Mesenchymal stem cell (in vitro differentiated cells and primary cell): ENCODE measurements around the gene APC.

Experiments used
- DNase-seq: peaks from one replicate; pipeline ENCODE4 v3.0.0-alpha.2; 2013
- H2AFZ ChIP-seq: one replicate; pipeline ENCODE4 v1.6.1; 2013; ENCODE audit warnings: low read depth, mild to moderate bottlenecking, control low read depth, inconsistent platforms, low read length, moderate library complexity
- H2AK5ac ChIP-seq: 2 replicates; pipeline ENCODE4 v1.6.1; 2013; ENCODE audit warnings: low read length, moderate library complexity, mild to moderate bottlenecking, inconsistent platforms; ENCODE audit not compliant: severe bottlenecking
- H2BK120ac ChIP-seq: one replicate; pipeline ENCODE4 v1.6.1; 2013; ENCODE audit warnings: low read depth, mild to moderate bottlenecking, inconsistent platforms, low read length, moderate library complexity
- H2BK12ac ChIP-seq, 2 experiments: one replicate each; pipeline ENCODE4 v1.6.1; 2013; ENCODE audit warnings: inconsistent platforms in 2 of 2, low read length in 2 of 2, mild to moderate bottlenecking in 2 of 2, moderate library complexity in 2 of 2, control low read depth in 1 of 2
- H2BK15ac ChIP-seq: one replicate; pipeline ENCODE4 v1.6.1; 2013; ENCODE audit warnings: mild to moderate bottlenecking, low read depth, inconsistent platforms; ENCODE audit not compliant: poor library complexity, severe bottlenecking
- H2BK5ac ChIP-seq: 2 replicates; pipeline ENCODE4 v1.6.1; 2013; ENCODE audit warnings: low read depth, mild to moderate bottlenecking, low read length, control low read depth, inconsistent platforms; ENCODE audit not compliant: poor library complexity, severe bottlenecking
- H3K14ac ChIP-seq, 2 experiments: one replicate each; pipeline ENCODE4 v1.6.1; 2013; ENCODE audit warnings: inconsistent platforms in 2 of 2, low read length in 2 of 2, control low read depth in 1 of 2, mild to moderate bottlenecking in 1 of 2, moderate library complexity in 1 of 2
- H3K18ac ChIP-seq, 2 experiments: one replicate each; pipeline ENCODE4 v1.6.1; 2013; ENCODE audit warnings: inconsistent platforms in 2 of 2, low read length in 2 of 2, control low read depth in 1 of 2, low read depth in 1 of 2, mild to moderate bottlenecking in 1 of 2
- H3K23ac ChIP-seq, 2 experiments: one replicate each; pipeline ENCODE4 v1.6.1; 2013; ENCODE audit warnings: inconsistent platforms in 2 of 2, low read length in 2 of 2, mild to moderate bottlenecking in 2 of 2, moderate library complexity in 2 of 2, control low read depth in 1 of 2
- H3K27ac ChIP-seq: 2 replicates; pipeline ENCODE4 v1.5.1; 2013; ENCODE audit warnings: mild to moderate bottlenecking, moderate library complexity, low read length, control low read depth, inconsistent platforms; ENCODE audit not compliant: poor library complexity, severe bottlenecking
- H3K27me3 ChIP-seq, 2 experiments: 2 replicates each; pipeline versions ENCODE4 v1.6.1 to v1.7.0; 2013; ENCODE audit warnings: low read length in 2 of 2, mild to moderate bottlenecking in 2 of 2, moderate library complexity in 2 of 2, control low read depth in 1 of 2, inconsistent platforms in 1 of 2; ENCODE audit not compliant: control insufficient read depth in 1 of 2, insufficient read depth in 1 of 2
- H3K36me3 ChIP-seq, 2 experiments: 2 replicates each; pipeline versions ENCODE4 v1.6.1 to v1.7.0; 2013; ENCODE audit warnings: low read length in 2 of 2, control low read depth in 1 of 2, inconsistent platforms in 1 of 2, low read depth in 1 of 2, mild to moderate bottlenecking in 1 of 2; ENCODE audit not compliant: insufficient read depth in 2 of 2, control insufficient read depth in 1 of 2
- H3K4ac ChIP-seq, 2 experiments: one replicate each; pipeline ENCODE4 v1.6.1; 2013; ENCODE audit warnings: inconsistent platforms in 2 of 2, low read length in 2 of 2, mild to moderate bottlenecking in 2 of 2, moderate library complexity in 2 of 2, control low read depth in 1 of 2, low read depth in 1 of 2
- H3K4me1 ChIP-seq: 2 replicates; pipeline ENCODE4 v1.6.1; 2013; ENCODE audit warnings: low read depth, low read length, control low read depth; ENCODE audit not compliant: control insufficient read depth, insufficient read depth
- H3K4me2 ChIP-seq: 2 replicates; pipeline ENCODE4 v1.6.1; 2013; ENCODE audit warnings: low read length, mild to moderate bottlenecking, inconsistent platforms; ENCODE audit not compliant: poor library complexity, severe bottlenecking
- H3K4me3 ChIP-seq, 2 experiments: 2 replicates each; pipeline versions ENCODE4 v1.5.1 to v1.7.0; 2013; ENCODE audit warnings: low read length in 2 of 2, mild to moderate bottlenecking in 2 of 2, control low read depth in 1 of 2, low read depth in 1 of 2; ENCODE audit not compliant: insufficient read depth in 1 of 2
- H3K79me1 ChIP-seq: replicated peaks from 2 replicates; pipeline ENCODE4 v1.6.1; 2013; ENCODE audit warnings: mild to moderate bottlenecking, control low read depth, low read length, inconsistent platforms; ENCODE audit not compliant: poor library complexity, severe bottlenecking
- H3K9ac ChIP-seq: 2 replicates; pipeline ENCODE4 v1.7.0; 2013; ENCODE audit warnings: mild to moderate bottlenecking, low read length, moderate library complexity
- H3K9me3 ChIP-seq: 2 replicates; pipeline ENCODE4 v1.7.0; 2013; ENCODE audit warnings: mild to moderate bottlenecking, low read length; ENCODE audit not compliant: control insufficient read depth
- H4K8ac ChIP-seq: one replicate; pipeline ENCODE4 v1.6.1; 2013; ENCODE audit warnings: inconsistent platforms, mild to moderate bottlenecking, low read length, moderate library complexity
- H4K91ac ChIP-seq: one replicate; pipeline ENCODE4 v1.6.1; 2013; ENCODE audit warnings: mild to moderate bottlenecking, low read length, inconsistent platforms
- WGBS: methylation state at CpG from one replicate; pipeline ENCODE4 v1.1.7; 2013; ENCODE audit warnings: mixed read lengths; 5-methylcytosine and 5-hydroxymethylcytosine counted together

APC gene

GRCh38 chr5:112743631-112744030 lies 5.9 kb downstream of the APC start:
- Histone ChIP-seq H3K36me3 (no peaks in the 10 kb centered on the region), H3K27ac (no peak overlapping the region), H4K91ac (no peak overlapping the region), H3K23ac (no peak overlapping the region), H3K18ac (no peak overlapping the region), H3K4me3 (no peak overlapping the region), H2BK120ac (no peak overlapping the region), H2AK5ac (no peak overlapping the region), H3K4me1 (peaks cover 4% of the 10 kb centered on the region), H3K4ac (no peak overlapping the region), H3K79me1 (peaks cover 25% of the 10 kb centered on the region), H2BK12ac (no peak overlapping the region), H3K27me3 (no peaks in the 10 kb centered on the region), H3K9me3 (no peaks in the 10 kb centered on the region), H2BK5ac (no peak overlapping the region), H3K14ac (no peak overlapping the region), H3K9ac (no peak overlapping the region), H3K4me2 (no peak overlapping the region), H2BK15ac (no peak overlapping the region), H2AFZ (no peak overlapping the region), H4K8ac (no peak overlapping the region)
- 93% methylated on average over 3 of the region's 4 CpGs for WGBS
- DNase-seq: no peak

- no peak overlapping the region for H4K8ac ChIP-seq
- H2BK12ac ChIP-seq: no peak overlapping the region
- no peak overlapping the region for H2BK5ac ChIP-seq
- DNase-seq: no peak
- no peak overlapping the region for H2AK5ac ChIP-seq
- no peak overlapping the region for H2BK15ac ChIP-seq
- no peak overlapping the region for H3K4me3 ChIP-seq
- WGBS: 50% methylated on average over 1 of the region's 1 CpG
- H3K4ac ChIP-seq: no peak overlapping the region
- no peak overlapping the region for H2AFZ ChIP-seq
- no peaks in the 10 kb centered on the region for H3K9me3 ChIP-seq
- no peak overlapping the region for H3K27ac ChIP-seq
- H3K4me2 ChIP-seq: no peak overlapping the region
- H3K9ac ChIP-seq: no peak overlapping the region
- H2BK120ac ChIP-seq: no peak overlapping the region
- H3K23ac ChIP-seq: no peak overlapping the region
- H3K27me3 ChIP-seq: no peaks in the 10 kb centered on the region
- H3K14ac ChIP-seq: no peak overlapping the region
- no peak overlapping the region for H3K18ac ChIP-seq
- H3K36me3 ChIP-seq: no peaks in the 10 kb centered on the region
- peaks cover 9% of the 10 kb centered on the region for H3K79me1 ChIP-seq
- H4K91ac ChIP-seq: no peak overlapping the region
- H3K4me1 ChIP-seq: no peaks in the 10 kb centered on the region
These were observed 14.7 kb downstream of the APC start for GRCh38 chr5:112752335-112752734.

GRCh38 chr5:112755703-112756102 lies 18.0 kb downstream of the APC start:
- Histone ChIP-seq H2BK5ac (no peak overlapping the region), H2AK5ac (no peak overlapping the region), H3K18ac (no peak overlapping the region), H3K36me3 (peaks cover 0 to 12% of the 10 kb centered on the region in 2 experiments), H3K9ac (no peak overlapping the region), H4K91ac (no peak overlapping the region), H3K27me3 (no peaks in the 10 kb centered on the region), H3K79me1 (peaks cover 9% of the 10 kb centered on the region), H3K4me2 (no peak overlapping the region), H3K4ac (no peak overlapping the region), H2AFZ (no peak overlapping the region), H3K27ac (no peak overlapping the region), H3K23ac (no peak overlapping the region), H2BK12ac (no peak overlapping the region), H3K4me3 (no peak overlapping the region), H3K14ac (no peak overlapping the region), H2BK120ac (no peak overlapping the region), H3K9me3 (no peaks in the 10 kb centered on the region), H3K4me1 (no peaks in the 10 kb centered on the region), H4K8ac (no peak overlapping the region), H2BK15ac (no peak overlapping the region)
- 96% methylated on average over 2 of the region's 2 CpGs for whole genome bisulfite sequencing
- DNase-seq: no peak

GRCh38 chr5:112757468-112758208 lies 20.0 kb downstream of the APC start:
- Histone ChIP-seq H2AK5ac (no peak overlapping the region), H3K27me3 (no peaks in the 10 kb centered on the region), H3K9ac (peak overlapping the region; percentile 76), H2BK5ac (no peak overlapping the region), H3K36me3 (peaks cover 0 to 12% of the 10 kb centered on the region in 2 experiments), H3K18ac (no peak overlapping the region), H4K91ac (no peak overlapping the region), H3K9me3 (no peaks in the 10 kb centered on the region), H3K4me3 (peak overlapping the region in 1 of 2 experiments; percentile 43), H3K4me1 (no peaks in the 10 kb centered on the region), H3K4me2 (no peak overlapping the region), H3K79me1 (peaks cover 9% of the 10 kb centered on the region), H2BK15ac (no peak overlapping the region), H3K27ac (no peak overlapping the region), H3K23ac (no peak overlapping the region), H2AFZ (peak overlapping the region; percentile 14), H4K8ac (no peak overlapping the region), H3K4ac (no peak overlapping the region), H2BK120ac (no peak overlapping the region), H3K14ac (no peak overlapping the region), H2BK12ac (no peak overlapping the region)
- peak; percentile 75 for DNase-seq
- WGBS: 90% methylated on average over 2 of the region's 3 CpGs
